SK-N-SH (cell line): ENCODE results near the gene BTBD9.

Experiments
- FOSL2 ChIP-seq: IDR thresholded peaks from 2 replicates; pipeline ENCODE4 v1.4.0; 2012; ENCODE audit warnings: low read depth, mild to moderate bottlenecking, moderate library complexity, borderline replicate concordance
- JUND ChIP-seq: IDR thresholded peaks from 2 replicates; pipeline ENCODE4 v1.4.0; 2012
- RAD21 ChIP-seq: IDR thresholded peaks from 2 replicates; pipeline ENCODE4 v1.6.1; 2012; ENCODE audit warnings: mild to moderate bottlenecking, low read length
- RFX5 ChIP-seq: IDR thresholded peaks from 2 replicates; pipeline ENCODE4 v1.6.1; 2012; ENCODE audit warnings: mild to moderate bottlenecking, improper control_type of control experiment, low read length
- TAF1 ChIP-seq: IDR thresholded peaks from 2 replicates; pipeline ENCODE4 v1.6.1; 2012; ENCODE audit warnings: low read depth, mild to moderate bottlenecking, low read length, moderate library complexity, borderline replicate concordance
- YY1 ChIP-seq: IDR thresholded peaks from 2 replicates; pipeline ENCODE4 v1.4.0; 2012; ENCODE audit warnings: low read depth, mild to moderate bottlenecking
- TF ChIP-seq, protein P1 (sequence below): fragments of 200-600 bp; sonication (generic); IDR thresholded peaks from 2 replicates; pipeline ENCODE4 v1.6.1; 2017; ENCODE audit warnings: antibody characterized with exemption, mild to moderate bottlenecking, moderate library complexity
- TF ChIP-seq, protein P2 (sequence below): IDR thresholded peaks from 2 replicates; pipeline ENCODE4 v1.4.0; 2012; ENCODE audit warnings: low read depth, borderline replicate concordance

DNA sequence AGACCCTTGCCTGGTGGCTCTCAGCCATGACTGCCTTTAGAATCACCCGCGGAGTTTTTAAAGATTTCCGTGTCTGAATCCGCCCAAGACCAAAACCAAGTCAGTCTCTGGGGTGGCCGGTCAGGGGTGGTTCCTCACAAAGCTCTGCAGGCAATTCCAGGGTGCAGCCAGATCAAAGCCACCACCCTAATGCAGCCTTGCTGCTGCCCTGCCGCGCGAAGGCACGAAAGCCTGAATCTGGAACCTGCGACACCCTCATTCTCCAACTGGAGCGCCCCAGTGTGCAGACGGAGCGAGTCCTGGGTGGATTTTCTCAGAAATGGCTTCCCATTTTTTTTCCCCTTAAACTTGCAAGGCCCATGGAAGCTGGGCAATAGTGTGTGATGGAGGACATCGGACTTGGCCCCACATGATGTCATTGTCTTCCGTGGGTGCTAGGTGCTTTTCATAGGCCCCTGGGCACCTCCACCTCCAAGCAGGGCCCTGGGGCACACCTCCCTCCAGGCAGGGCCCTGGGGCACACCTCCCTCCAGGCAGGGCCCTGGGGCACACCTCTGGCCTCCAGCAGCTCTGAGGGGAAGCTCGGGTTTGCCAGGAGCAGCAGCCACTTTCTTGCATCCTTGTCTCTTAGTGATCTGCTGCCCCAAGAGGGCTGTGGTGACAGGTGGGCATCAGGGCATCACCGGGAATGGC is 477.1 kb downstream of the BTBD9 start:
- TF ChIP-seq JUND: no peak
- TF ChIP-seq, protein P1, sequence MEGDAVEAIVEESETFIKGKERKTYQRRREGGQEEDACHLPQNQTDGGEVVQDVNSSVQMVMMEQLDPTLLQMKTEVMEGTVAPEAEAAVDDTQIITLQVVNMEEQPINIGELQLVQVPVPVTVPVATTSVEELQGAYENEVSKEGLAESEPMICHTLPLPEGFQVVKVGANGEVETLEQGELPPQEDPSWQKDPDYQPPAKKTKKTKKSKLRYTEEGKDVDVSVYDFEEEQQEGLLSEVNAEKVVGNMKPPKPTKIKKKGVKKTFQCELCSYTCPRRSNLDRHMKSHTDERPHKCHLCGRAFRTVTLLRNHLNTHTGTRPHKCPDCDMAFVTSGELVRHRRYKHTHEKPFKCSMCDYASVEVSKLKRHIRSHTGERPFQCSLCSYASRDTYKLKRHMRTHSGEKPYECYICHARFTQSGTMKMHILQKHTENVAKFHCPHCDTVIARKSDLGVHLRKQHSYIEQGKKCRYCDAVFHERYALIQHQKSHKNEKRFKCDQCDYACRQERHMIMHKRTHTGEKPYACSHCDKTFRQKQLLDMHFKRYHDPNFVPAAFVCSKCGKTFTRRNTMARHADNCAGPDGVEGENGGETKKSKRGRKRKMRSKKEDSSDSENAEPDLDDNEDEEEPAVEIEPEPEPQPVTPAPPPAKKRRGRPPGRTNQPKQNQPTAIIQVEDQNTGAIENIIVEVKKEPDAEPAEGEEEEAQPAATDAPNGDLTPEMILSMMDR: no peak
- TF ChIP-seq YY1: no peak
- TF ChIP-seq, protein P2, sequence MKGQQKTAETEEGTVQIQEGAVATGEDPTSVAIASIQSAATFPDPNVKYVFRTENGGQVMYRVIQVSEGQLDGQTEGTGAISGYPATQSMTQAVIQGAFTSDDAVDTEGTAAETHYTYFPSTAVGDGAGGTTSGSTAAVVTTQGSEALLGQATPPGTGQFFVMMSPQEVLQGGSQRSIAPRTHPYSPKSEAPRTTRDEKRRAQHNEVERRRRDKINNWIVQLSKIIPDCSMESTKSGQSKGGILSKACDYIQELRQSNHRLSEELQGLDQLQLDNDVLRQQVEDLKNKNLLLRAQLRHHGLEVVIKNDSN: no peak
- TF ChIP-seq RFX5: no peak
- TF ChIP-seq FOSL2: no peak
- no peak for TF ChIP-seq RAD21
- TF ChIP-seq TAF1: no peak
